Measurements from ENCODE around the gene TDRD9. TPM values are rescaled to one million over a fixed set of nuclear protein-coding genes. Genes with fewer than 3 reads are reported as not detected.

TDRD9 gene
- total and polyA plus RNA-seq, 8 donors, result 0.85 to 8.8 (median 2.4) TPM; not detected in 2

DNA sequence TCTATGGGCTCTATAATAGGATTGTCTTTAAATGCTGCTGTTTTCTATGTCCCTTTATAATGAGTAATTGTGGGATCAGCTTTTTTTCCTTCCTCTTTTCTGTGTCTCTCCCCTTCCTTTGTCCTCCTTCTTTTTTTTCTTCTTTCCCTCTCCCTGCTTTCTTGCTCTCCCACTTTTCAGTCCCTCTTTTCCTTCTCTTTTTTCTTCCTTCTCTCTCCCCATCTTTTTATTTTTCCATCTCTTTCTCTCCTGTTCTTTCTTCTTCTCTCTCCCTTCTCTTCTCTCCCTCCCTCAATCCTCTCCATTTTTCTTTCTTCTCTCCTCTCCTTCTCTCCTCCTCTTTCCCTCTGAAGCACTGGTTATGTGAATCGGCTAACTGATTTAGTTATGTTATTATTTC is 76.6 kb downstream of the TDRD9 start:
- no peaks in the 10 kb centered on the region for H3K27me3 ChIP-seq
- TF ChIP-seq EP300 (IDR thresholded peaks at IDR 0.05) (no peak), POLR2A (IDR thresholded peaks at IDR 0.05) (no peak), POLR2AphosphoS5 (IDR thresholded peaks at IDR 0.05) (no peak)
- TF ChIP-seq, protein P1, sequence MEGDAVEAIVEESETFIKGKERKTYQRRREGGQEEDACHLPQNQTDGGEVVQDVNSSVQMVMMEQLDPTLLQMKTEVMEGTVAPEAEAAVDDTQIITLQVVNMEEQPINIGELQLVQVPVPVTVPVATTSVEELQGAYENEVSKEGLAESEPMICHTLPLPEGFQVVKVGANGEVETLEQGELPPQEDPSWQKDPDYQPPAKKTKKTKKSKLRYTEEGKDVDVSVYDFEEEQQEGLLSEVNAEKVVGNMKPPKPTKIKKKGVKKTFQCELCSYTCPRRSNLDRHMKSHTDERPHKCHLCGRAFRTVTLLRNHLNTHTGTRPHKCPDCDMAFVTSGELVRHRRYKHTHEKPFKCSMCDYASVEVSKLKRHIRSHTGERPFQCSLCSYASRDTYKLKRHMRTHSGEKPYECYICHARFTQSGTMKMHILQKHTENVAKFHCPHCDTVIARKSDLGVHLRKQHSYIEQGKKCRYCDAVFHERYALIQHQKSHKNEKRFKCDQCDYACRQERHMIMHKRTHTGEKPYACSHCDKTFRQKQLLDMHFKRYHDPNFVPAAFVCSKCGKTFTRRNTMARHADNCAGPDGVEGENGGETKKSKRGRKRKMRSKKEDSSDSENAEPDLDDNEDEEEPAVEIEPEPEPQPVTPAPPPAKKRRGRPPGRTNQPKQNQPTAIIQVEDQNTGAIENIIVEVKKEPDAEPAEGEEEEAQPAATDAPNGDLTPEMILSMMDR (IDR thresholded peaks at IDR 0.05), result no peak
- WGBS, 5 donors, result 81 to 95% (median 86%) methylated on average over 1 of the region's 1 CpG
- no peaks in the 10 kb centered on the region for H3K4me1 ChIP-seq
- no peaks in the 10 kb centered on the region for H3K36me3 ChIP-seq
- H3K4me3 ChIP-seq, result no peak overlapping the region
- no peak for DNase-seq
- intact Hi-C loops (cut with DNase I; ENCODE audit: low total_unique reads), result no loop called here
- no peaks in the 10 kb centered on the region for H3K9me3 ChIP-seq
- H3K27ac ChIP-seq, result no peak overlapping the region

- H3K27ac ChIP-seq, result no peak overlapping the region
- TF ChIP-seq EP300 (IDR thresholded peaks at IDR 0.05) (no peak), POLR2AphosphoS5 (IDR thresholded peaks at IDR 0.05) (no peak), POLR2A (IDR thresholded peaks at IDR 0.05) (no peak)
- TF ChIP-seq, protein P1 (IDR thresholded peaks at IDR 0.05), result no peak
- intact Hi-C loops (cut with DNase I; ENCODE audit: low total_unique reads), result no loop called here
- no peaks in the 10 kb centered on the region for H3K36me3 ChIP-seq
- no peaks in the 10 kb centered on the region for H3K27me3 ChIP-seq
- no peaks in the 10 kb centered on the region for H3K9me3 ChIP-seq
- WGBS, 5 donors, result 82 to 93% (median 87%) methylated on average over 8 of the region's 8 CpGs
- H3K4me3 ChIP-seq, result no peak overlapping the region
- no peaks in the 10 kb centered on the region for H3K4me1 ChIP-seq
- DNase-seq, result no peak
Observed at GRCh38 chr14:104005489-104005888, 77.2 kb downstream of the TDRD9 start.

GRCh38 chr14:104007121-104007520 is 78.9 kb downstream of the TDRD9 start:
- Histone ChIP-seq H3K27me3 (no peaks in the 10 kb centered on the region), H3K4me1 (peaks cover 0 to 1% (median 0%) of the 10 kb centered on the region in 4 donors), H3K27ac (no peak overlapping the region), H3K36me3 (no peaks in the 10 kb centered on the region), H3K4me3 (no peak overlapping the region), H3K9me3 (no peaks in the 10 kb centered on the region)
- TF ChIP-seq POLR2AphosphoS5 (IDR thresholded peaks at IDR 0.05) (no peak), EP300 (IDR thresholded peaks at IDR 0.05) (no peak), POLR2A (IDR thresholded peaks at IDR 0.05) (no peak)
- TF ChIP-seq, protein P1 (IDR thresholded peaks at IDR 0.05), result no peak
- WGBS, 5 donors, result 93 to 95% (median 95%) methylated on average over 12 of the region's 12 CpGs
- intact Hi-C loops (cut with DNase I; ENCODE audit: low total_unique reads), result no loop called here
- DNase-seq, result no peak

DNA sequence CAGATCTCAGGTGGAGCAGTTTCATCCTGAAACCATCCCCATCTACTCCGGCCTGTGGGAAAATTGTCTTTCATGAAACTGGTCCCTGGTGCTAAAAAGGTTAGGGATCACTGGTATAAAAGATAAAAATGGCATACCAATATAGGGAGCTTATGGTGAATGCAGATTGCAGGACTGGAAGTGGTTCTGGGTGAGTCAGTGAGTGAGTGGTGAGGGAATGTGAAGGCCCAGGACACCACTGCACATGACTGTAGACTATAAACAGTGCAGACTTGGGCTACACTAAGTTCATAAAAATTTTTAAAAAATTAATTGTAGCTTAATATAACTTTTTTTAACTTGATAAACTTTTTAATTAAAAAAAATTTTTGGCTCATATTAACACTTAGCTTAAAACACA is 81.0 kb downstream of the TDRD9 start:
- Histone ChIP-seq H3K9me3 (no peaks in the 10 kb centered on the region), H3K27ac (no peak overlapping the region), H3K27me3 (no peaks in the 10 kb centered on the region), H3K36me3 (no peaks in the 10 kb centered on the region), H3K4me3 (no peak overlapping the region), H3K4me1 (peaks cover 0 to 5% (median 0%) of the 10 kb centered on the region in 4 donors)
- TF ChIP-seq, protein P1 (IDR thresholded peaks at IDR 0.05), result no peak
- no peak for TF ChIP-seq EP300 (IDR thresholded peaks at IDR 0.05)
- TF ChIP-seq POLR2AphosphoS5 (IDR thresholded peaks at IDR 0.05), result no peak
- TF ChIP-seq POLR2A (IDR thresholded peaks at IDR 0.05), result no peak
- intact Hi-C loops (cut with DNase I; ENCODE audit: low total_unique reads), result no loop called here
- DNase-seq, result no peak
- 87 to 100% (median 94%) methylated on average over 1 of the region's 1 CpG for WGBS, 5 donors

Data from stomach (tissue), 9 donors.